Vagina (tissue), 2 donors: ENCODE measurements around the gene CUEDC2. TPM values are rescaled to one million over a fixed set of nuclear protein-coding genes. Genes with fewer than 3 reads are reported as not detected.

Source experiments
- DNase-seq, 2 donors: peaks; one replicate each; pipeline ENCODE4 v3.0.0-alpha.2; 2017; ENCODE audit errors: extremely low spot score in 2 of 2
- H3K27ac ChIP-seq: fragments of 200-600 bp; sonication (generic); one replicate; pipeline ENCODE4 v1.5.1; 2019
- H3K27me3 ChIP-seq: fragments of 200-600 bp; sonication (generic); one replicate; pipeline ENCODE4 v1.5.1; 2019
- H3K36me3 ChIP-seq, 2 donors: fragments of 200-600 bp; sonication (generic); one replicate each; pipeline ENCODE4 v1.5.1; 2017 to 2019
- H3K4me1 ChIP-seq: fragments of 200-600 bp; sonication (generic); one replicate; pipeline ENCODE4 v1.5.1; 2019
- H3K4me3 ChIP-seq, 2 donors: fragments of 200-600 bp; sonication (generic); 1 replicate in 1 of 2; 2 replicates in 1 of 2; pipeline ENCODE4 v1.5.1; 2016 to 2019
- H3K9me3 ChIP-seq: fragments of 200-600 bp; sonication (generic); one replicate; pipeline ENCODE4 v1.5.1; 2019
- POLR2A ChIP-seq, 2 donors: fragments of 450-650 bp; IDR thresholded peaks; one replicate each; pipeline ENCODE4 v1.6.1; 2017; ENCODE audit warnings: antibody characterized with exemption in 2 of 2, mild to moderate bottlenecking in 2 of 2, moderate library complexity in 2 of 2
- POLR2AphosphoS5 ChIP-seq, 2 donors: sonication (generic); formaldehyde crosslinking; IDR thresholded peaks; one replicate each; pipeline ENCODE4 v1.9.0; 2017; ENCODE audit warnings: antibody characterized with exemption in 2 of 2, mild to moderate bottlenecking in 2 of 2, low read depth in 1 of 2; ENCODE audit not compliant: insufficient read depth in 1 of 2
- intact Hi-C: fragments of 100-400 bp; cut with DNase I; formaldehyde crosslinking; loops from one replicate; pipeline ENCODE4 v1.15.1; 2023
- total RNA-seq: library from RNA; depleted of rRNA; stranded (reverse); fragments of >200 nt; gene quantifications from one replicate; pipeline ENCODE4 v1.2.3, GENCODE V29; 2016
- TF ChIP-seq, protein P1 (sequence below), 3 experiments: fragments of 450-650 bp in 2 of 3; fragments of 200-600 bp in 1 of 3; sonication (generic) in 1 of 3; IDR thresholded peaks; one replicate each; pipeline ENCODE4 v1.5.1; 2017 to 2019; ENCODE audit warnings: antibody characterized with exemption in 3 of 3, mild to moderate bottlenecking in 2 of 3, moderate library complexity in 2 of 3

CUEDC2 gene
- total RNA-seq, 1 donor from 2014 or later = 52.1 TPM

DNA sequence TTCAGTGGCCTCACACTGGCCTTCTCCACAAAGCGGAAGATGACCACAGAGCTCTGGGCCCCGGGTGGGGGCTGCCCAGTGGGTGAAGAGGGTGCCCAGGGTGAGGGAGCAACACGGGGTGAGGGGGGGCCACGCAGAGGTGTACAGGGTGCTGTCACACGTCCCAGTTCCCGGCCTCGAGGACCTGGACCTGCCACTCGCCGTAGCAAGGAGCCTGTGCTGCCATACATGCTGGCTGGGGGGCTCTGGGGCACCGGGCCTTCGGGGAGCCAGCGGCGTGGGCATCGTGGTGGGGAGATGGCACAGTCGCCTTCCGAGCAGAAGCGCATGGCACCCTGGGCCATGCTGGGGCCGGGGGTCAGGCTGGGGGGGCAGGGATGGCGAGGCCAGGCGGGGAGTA lies 15.7 kb downstream of the CUEDC2 start:
- no peak for DNase-seq
- Histone ChIP-seq H3K4me3 (no peak overlapping the region), H3K4me1 (peaks cover 20% of the 10 kb centered on the region), H3K9me3 (no peaks in the 10 kb centered on the region), H3K36me3 (no peaks in the 10 kb centered on the region), H3K27ac (no peak overlapping the region), H3K27me3 (no peaks in the 10 kb centered on the region)
- TF ChIP-seq POLR2A (IDR thresholded peaks at IDR 0.05) = no peak
- intact Hi-C loops = no loop called here

DNA sequence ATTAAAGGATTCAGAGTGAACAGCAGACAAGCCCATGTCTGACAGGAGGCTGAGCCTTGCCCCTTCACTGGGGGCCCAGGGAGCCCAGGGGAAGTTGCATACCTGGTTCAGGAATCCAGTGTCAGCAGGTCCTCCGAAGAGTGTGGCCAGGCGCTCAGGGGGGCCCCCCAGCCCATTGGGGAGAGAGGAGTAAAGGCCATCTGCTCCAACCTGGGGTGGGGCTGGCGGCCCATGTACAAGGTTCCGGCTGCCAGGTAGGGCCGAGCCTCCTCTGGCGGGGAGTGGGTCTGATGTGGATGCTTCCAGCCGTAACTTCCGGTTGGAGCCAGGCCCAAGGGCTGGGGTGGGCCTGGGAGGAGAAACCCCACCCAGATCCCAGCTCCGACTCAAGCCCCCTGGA lies 16.1 kb downstream of the CUEDC2 start:
- TF ChIP-seq POLR2AphosphoS5 (IDR thresholded peaks at IDR 0.05; ENCODE audit: insufficient read depth in 1 of 2, low read depth in 1 of 2) = no peak
- TF ChIP-seq, protein P1, sequence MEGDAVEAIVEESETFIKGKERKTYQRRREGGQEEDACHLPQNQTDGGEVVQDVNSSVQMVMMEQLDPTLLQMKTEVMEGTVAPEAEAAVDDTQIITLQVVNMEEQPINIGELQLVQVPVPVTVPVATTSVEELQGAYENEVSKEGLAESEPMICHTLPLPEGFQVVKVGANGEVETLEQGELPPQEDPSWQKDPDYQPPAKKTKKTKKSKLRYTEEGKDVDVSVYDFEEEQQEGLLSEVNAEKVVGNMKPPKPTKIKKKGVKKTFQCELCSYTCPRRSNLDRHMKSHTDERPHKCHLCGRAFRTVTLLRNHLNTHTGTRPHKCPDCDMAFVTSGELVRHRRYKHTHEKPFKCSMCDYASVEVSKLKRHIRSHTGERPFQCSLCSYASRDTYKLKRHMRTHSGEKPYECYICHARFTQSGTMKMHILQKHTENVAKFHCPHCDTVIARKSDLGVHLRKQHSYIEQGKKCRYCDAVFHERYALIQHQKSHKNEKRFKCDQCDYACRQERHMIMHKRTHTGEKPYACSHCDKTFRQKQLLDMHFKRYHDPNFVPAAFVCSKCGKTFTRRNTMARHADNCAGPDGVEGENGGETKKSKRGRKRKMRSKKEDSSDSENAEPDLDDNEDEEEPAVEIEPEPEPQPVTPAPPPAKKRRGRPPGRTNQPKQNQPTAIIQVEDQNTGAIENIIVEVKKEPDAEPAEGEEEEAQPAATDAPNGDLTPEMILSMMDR (IDR thresholded peaks at IDR 0.05) = no peak
- no peak for TF ChIP-seq POLR2A (IDR thresholded peaks at IDR 0.05)
- Histone ChIP-seq H3K4me1 (peaks cover 19% of the 10 kb centered on the region), H3K27ac (no peak overlapping the region), H3K27me3 (no peaks in the 10 kb centered on the region), H3K4me3 (no peak overlapping the region), H3K9me3 (no peaks in the 10 kb centered on the region), H3K36me3 (no peaks in the 10 kb centered on the region)
- intact Hi-C loops = no loop called here
- no peak for DNase-seq

DNA sequence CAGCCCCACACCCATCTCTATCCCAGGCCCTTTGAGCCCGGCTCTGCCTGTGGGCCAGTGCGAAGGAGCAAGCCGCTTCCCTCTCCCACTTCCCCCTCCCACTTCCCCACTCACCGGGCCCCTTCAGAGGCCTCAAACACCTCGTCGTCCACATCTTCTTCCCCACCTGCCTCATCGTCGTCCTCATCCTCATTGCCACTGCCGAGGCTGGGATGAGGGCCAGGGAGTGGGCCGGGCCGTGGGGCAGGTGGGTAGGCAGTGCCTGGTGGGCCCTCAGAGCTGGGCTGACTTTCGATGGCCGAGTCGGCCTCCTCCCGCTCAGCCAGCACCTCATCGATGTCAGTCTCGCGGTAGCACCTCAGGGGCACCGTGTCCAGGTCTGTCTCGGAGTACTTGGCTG lies 17.6 kb downstream of the CUEDC2 start:
- Histone ChIP-seq H3K4me1 (peaks cover 26% of the 10 kb centered on the region), H3K27me3 (peaks cover 6% of the 10 kb centered on the region), H3K27ac (no peak overlapping the region), H3K4me3 (no peak overlapping the region), H3K9me3 (no peaks in the 10 kb centered on the region), H3K36me3 (no peaks in the 10 kb centered on the region)
- intact Hi-C loops = no loop called here
- TF ChIP-seq POLR2AphosphoS5 (IDR thresholded peaks at IDR 0.05; ENCODE audit: insufficient read depth in 1 of 2, low read depth in 1 of 2) (no peak), POLR2A (IDR thresholded peaks at IDR 0.05) (no peak)
- TF ChIP-seq, protein P1 (IDR thresholded peaks at IDR 0.05) = no peak
- DNase-seq = no peak

- H3K4me1 ChIP-seq = peaks cover 25% of the 10 kb centered on the region
- H3K27ac ChIP-seq = no peak overlapping the region
- TF ChIP-seq POLR2A (IDR thresholded peaks at IDR 0.05) (no peak), POLR2AphosphoS5 (IDR thresholded peaks at IDR 0.05; ENCODE audit: insufficient read depth in 1 of 2, low read depth in 1 of 2) (no peak)
- TF ChIP-seq, protein P1 (IDR thresholded peaks at IDR 0.05) = no peak
- peaks cover 6% of the 10 kb centered on the region for H3K27me3 ChIP-seq
- intact Hi-C loops = no loop called here
- H3K36me3 ChIP-seq = no peaks in the 10 kb centered on the region
- DNase-seq = no peak
- H3K9me3 ChIP-seq = no peaks in the 10 kb centered on the region
- no peak overlapping the region for H3K4me3 ChIP-seq
Measured at GRCh38 chr10:102413806-102414561, 18.4 kb downstream of the CUEDC2 start.

DNA sequence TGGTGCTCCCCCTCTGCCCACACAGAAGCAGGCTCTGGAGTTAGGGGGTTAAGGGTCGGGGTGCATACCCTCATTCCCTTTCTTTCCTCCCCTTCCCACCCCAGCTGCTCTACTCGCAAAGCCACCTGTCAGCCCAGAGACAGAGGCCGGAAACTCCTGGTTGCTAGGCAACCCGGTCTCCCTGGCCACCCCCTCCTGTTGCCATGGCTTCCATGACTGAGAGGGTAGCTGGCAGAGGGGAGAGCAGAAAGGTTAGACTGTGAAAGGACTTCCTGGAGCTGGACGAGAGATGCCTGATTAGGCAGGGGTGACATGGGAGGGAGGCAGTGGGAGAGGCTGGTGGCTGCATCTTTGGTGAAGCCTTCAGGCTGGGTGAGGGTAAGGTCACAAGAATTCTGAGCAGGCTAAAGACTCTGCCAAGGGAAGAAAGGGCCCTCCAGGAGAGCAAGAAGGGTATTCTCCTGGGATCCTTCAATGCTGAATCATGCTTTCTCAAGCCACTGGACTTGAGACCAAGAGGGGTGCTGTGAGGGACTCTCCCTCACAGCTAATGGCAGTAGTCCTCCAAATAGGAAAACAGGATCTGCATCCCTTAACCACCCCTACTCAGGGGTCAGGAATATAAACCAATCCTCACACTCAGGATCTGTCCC lies 19.2 kb downstream of the CUEDC2 start:
- peaks cover 6% of the 10 kb centered on the region for H3K27me3 ChIP-seq
- H3K4me3 ChIP-seq = no peak overlapping the region
- intact Hi-C loops = no loop called here
- H3K27ac ChIP-seq = no peak overlapping the region
- H3K36me3 ChIP-seq = no peaks in the 10 kb centered on the region
- TF ChIP-seq POLR2A (IDR thresholded peaks at IDR 0.05) = no peak
- TF ChIP-seq, protein P1 (IDR thresholded peaks at IDR 0.05) = no peak
- TF ChIP-seq POLR2AphosphoS5 (IDR thresholded peaks at IDR 0.05; ENCODE audit: insufficient read depth in 1 of 2, low read depth in 1 of 2) = no peak
- no peak for DNase-seq
- peaks cover 26% of the 10 kb centered on the region for H3K4me1 ChIP-seq
- no peaks in the 10 kb centered on the region for H3K9me3 ChIP-seq
